Activated naive CD4-positive, alpha-beta T cell treated with Interleukin-2 at 50 U/mL for 16 hours (primary cell): Measurements from ENCODE around the gene MTFMT.

Source experiments
- DNase-seq: peaks from one replicate; pipeline ENCODE4 v3.0.0-alpha.2; 2020

Gene MTFMT

GRCh38 chr15:64981812-64982431, 47.5 kb downstream of the MTFMT start:
- DNase-seq = no peak

- no peak for DNase-seq
Measured at GRCh38 chr15:64979252-64979710, 50.2 kb downstream of the MTFMT start.

- no peak for DNase-seq
Measured at GRCh38 chr15:64975390-64975789, 54.0 kb downstream of the MTFMT start.

- no peak for DNase-seq
Measured at GRCh38 chr15:64970698-64971097, 58.7 kb downstream of the MTFMT start.

- no peak for DNase-seq
Measured at GRCh38 chr15:64969401-64969800, 60.0 kb downstream of the MTFMT start.

GRCh38 chr15:64961013-64961412, 68.4 kb downstream of the MTFMT start:
- no peak for DNase-seq

GRCh38 chr15:64960153-64960552, 69.3 kb downstream of the MTFMT start:
- DNase-seq = no peak

- no peak for DNase-seq
Measured at GRCh38 chr15:64959128-64959527, 70.3 kb downstream of the MTFMT start.

- no peak for DNase-seq
Measured at GRCh38 chr15:64954395-64954794, 75.0 kb downstream of the MTFMT start.

- DNase-seq = no peak
Measured at GRCh38 chr15:64951777-64952418, 77.5 kb downstream of the MTFMT start.
